Measurements from ENCODE around the gene MYH3. TPM values are rescaled to one million over a fixed set of nuclear protein-coding genes. Genes with fewer than 3 reads are reported as not detected.

MYH3 gene
- total and polyA plus RNA-seq, 7 donors, result 0.23 to 108 (median 1.2) TPM

DNA sequence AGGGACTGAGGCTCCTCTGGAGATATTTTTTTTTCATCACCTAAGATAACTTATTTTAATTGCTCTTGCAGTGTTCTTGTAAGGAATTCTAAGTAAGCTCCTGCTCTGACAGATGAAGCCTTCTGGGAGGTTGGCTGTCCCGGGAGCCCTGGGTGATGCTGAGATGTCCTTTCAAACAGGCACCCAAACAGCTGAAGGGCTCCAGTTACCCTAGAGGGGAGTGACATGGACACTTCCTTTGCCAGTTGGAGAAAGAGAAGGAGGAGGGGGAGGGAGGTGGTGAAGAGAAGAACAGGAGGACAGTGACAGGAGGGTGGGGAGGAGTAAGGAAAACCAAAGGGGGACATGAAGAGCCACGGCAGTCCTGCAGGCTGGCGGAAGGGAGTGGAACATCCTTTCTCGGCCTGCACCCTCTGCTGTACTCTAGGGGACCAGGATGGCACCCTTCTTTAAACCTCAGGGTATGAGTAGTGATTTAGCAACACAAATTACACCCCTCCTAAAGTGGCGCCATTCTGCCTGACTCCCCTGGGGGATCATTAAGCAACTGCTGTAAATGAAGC lies 51.8 kb downstream of the MYH3 start:
- H3K27me3 ChIP-seq, result no peaks in the 10 kb centered on the region
- no peak for DNase-seq
- intact Hi-C loops (cut with DNase I), result no loop called here
- H3K4me1 ChIP-seq, result peaks cover 0 to 13% (median 3%) of the 10 kb centered on the region in 4 donors
- no peaks in the 10 kb centered on the region for H3K9me3 ChIP-seq
- no peaks in the 10 kb centered on the region for H3K36me3 ChIP-seq
- no peak for TF ChIP-seq POLR2AphosphoS5 (IDR thresholded peaks at IDR 0.05)
- no peak for TF ChIP-seq EP300 (IDR thresholded peaks at IDR 0.05)
- TF ChIP-seq POLR2A (IDR thresholded peaks at IDR 0.05), result no peak
- TF ChIP-seq, protein P1, sequence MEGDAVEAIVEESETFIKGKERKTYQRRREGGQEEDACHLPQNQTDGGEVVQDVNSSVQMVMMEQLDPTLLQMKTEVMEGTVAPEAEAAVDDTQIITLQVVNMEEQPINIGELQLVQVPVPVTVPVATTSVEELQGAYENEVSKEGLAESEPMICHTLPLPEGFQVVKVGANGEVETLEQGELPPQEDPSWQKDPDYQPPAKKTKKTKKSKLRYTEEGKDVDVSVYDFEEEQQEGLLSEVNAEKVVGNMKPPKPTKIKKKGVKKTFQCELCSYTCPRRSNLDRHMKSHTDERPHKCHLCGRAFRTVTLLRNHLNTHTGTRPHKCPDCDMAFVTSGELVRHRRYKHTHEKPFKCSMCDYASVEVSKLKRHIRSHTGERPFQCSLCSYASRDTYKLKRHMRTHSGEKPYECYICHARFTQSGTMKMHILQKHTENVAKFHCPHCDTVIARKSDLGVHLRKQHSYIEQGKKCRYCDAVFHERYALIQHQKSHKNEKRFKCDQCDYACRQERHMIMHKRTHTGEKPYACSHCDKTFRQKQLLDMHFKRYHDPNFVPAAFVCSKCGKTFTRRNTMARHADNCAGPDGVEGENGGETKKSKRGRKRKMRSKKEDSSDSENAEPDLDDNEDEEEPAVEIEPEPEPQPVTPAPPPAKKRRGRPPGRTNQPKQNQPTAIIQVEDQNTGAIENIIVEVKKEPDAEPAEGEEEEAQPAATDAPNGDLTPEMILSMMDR (IDR thresholded peaks at IDR 0.05), result no peak
- no peak overlapping the region for H3K4me3 ChIP-seq
- WGBS, 2 donors, result 59 to 64% methylated on average over 5 of the region's 5 CpGs
- H3K27ac ChIP-seq, result no peak overlapping the region

DNA sequence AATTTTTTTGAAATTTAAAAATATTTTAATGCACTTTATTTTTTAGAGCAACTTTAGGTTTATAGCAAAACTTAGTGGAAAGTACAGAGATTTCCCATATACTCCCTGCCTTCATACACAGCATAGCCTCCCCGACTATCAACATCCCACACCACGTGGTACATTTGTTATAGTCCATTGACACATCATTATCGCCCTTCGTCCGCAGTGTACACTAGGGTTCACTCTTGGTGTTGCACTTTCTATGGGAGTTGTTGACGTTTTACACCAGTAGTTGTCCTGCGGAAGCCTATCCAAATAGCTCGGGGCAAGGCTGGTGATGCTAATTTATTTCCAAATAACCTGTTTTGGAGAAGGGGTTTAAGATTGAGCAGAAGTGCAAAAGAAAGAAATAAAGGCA lies 52.6 kb downstream of the MYH3 start:
- no peak for DNase-seq

DNA sequence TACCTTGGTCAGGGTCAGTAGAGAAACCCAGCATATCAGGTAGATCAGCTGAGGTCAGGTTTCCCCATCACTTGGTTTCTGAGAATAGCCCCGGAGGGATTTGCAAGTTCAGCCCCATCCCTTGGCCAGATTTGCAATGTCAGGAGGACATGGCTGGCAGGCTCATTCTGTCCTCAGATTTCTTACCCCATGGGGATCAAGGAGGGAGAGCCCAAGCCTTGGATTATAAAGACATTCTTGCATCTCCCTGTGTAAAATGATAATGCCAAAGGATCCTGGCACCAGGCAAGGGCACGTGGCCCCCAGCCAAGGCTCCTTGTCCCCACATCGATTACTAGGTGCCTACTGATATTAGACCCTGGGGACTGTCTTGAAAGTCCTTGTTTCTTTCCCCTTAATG lies 53.2 kb downstream of the MYH3 start:
- TF ChIP-seq EP300 (IDR thresholded peaks at IDR 0.05), result no peak
- TF ChIP-seq POLR2AphosphoS5 (IDR thresholded peaks at IDR 0.05), result no peak
- TF ChIP-seq, protein P1 (IDR thresholded peaks at IDR 0.05), result no peak
- WGBS, 2 donors, result 75 to 77% methylated on average over 3 of the region's 3 CpGs
- Histone ChIP-seq H3K36me3 (no peaks in the 10 kb centered on the region), H3K4me1 (peaks cover 0 to 13% (median 3%) of the 10 kb centered on the region in 4 donors), H3K27me3 (no peaks in the 10 kb centered on the region), H3K9me3 (no peaks in the 10 kb centered on the region), H3K4me3 (no peak overlapping the region), H3K27ac (no peak overlapping the region)
- DNase-seq, result no peak
- intact Hi-C loops (cut with DNase I), result no loop called here

More for the DNA sequence above, 52.6 kb downstream of the MYH3 start:
- Histone ChIP-seq H3K36me3 (no peaks in the 10 kb centered on the region), H3K27ac (no peak overlapping the region), H3K4me3 (no peak overlapping the region), H3K27me3 (no peaks in the 10 kb centered on the region), H3K4me1 (peaks cover 0 to 13% (median 3%) of the 10 kb centered on the region in 4 donors), H3K9me3 (no peaks in the 10 kb centered on the region)
- intact Hi-C loops (cut with DNase I), result no loop called here
- WGBS, 2 donors, result 87 to 90% methylated on average over 8 of the region's 8 CpGs
- TF ChIP-seq POLR2AphosphoS5 (IDR thresholded peaks at IDR 0.05) (no peak), POLR2A (IDR thresholded peaks at IDR 0.05) (no peak), EP300 (IDR thresholded peaks at IDR 0.05) (no peak)
- TF ChIP-seq, protein P1 (IDR thresholded peaks at IDR 0.05), result no peak

DNA sequence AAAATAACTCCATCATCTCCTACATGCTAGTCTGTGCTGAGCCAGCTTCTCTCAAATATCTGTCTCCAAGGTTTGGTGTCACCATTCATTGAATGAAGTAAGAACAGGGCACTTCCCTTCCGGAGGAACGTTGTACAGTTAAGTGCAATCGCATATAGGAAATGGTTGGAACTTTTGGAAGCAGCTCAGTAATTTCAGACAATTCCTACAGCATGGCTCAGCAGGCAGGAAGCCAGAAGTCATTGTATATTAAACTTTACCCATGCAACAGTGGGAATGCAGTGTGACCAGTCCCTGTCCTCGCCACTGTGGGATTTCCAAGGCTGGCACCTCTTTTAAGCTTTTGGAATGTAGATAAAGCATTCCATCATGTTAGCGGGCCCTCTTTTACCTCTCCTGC lies 56.5 kb downstream of the MYH3 start:
- intact Hi-C loops (cut with DNase I), result no loop called here
- TF ChIP-seq, protein P1 (IDR thresholded peaks at IDR 0.05), result no peak
- TF ChIP-seq POLR2A (IDR thresholded peaks at IDR 0.05) (no peak), POLR2AphosphoS5 (IDR thresholded peaks at IDR 0.05) (no peak), EP300 (IDR thresholded peaks at IDR 0.05) (no peak)
- H3K4me1 ChIP-seq, result peaks cover 0 to 13% (median 3%) of the 10 kb centered on the region in 4 donors
- H3K9me3 ChIP-seq, result no peaks in the 10 kb centered on the region
- no peak overlapping the region for H3K4me3 ChIP-seq
- DNase-seq, result no peak
- no peaks in the 10 kb centered on the region for H3K27me3 ChIP-seq
- no peaks in the 10 kb centered on the region for H3K36me3 ChIP-seq
- 63 to 79% methylated on average over 5 of the region's 5 CpGs for WGBS, 2 donors
- H3K27ac ChIP-seq, result no peak overlapping the region

DNA sequence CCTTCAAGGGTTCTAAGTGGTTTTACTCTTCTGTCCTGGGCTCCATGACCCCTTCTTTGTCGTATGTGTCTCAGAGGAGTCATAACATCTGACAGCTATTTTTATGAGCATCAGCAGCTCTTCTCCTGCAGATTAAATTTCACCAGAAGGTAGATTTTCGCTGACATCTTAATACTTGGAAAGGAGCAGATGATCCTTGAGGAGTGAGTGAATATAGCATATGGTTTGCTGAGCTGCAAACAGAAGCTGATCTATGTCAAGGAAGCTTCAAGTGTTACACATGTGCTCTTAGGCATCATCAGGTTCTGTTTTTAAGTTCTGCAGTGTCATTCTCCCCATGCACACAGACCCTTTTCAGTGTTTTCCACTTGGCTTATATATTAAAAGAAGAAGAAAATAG lies 58.5 kb downstream of the MYH3 start:
- Histone ChIP-seq H3K36me3 (no peaks in the 10 kb centered on the region), H3K9me3 (no peaks in the 10 kb centered on the region), H3K4me1 (peaks cover 0 to 13% (median 3%) of the 10 kb centered on the region in 4 donors), H3K4me3 (no peak overlapping the region), H3K27me3 (no peaks in the 10 kb centered on the region), H3K27ac (no peak overlapping the region)
- no peak for DNase-seq
- TF ChIP-seq POLR2A (IDR thresholded peaks at IDR 0.05) (no peak), EP300 (IDR thresholded peaks at IDR 0.05) (no peak), POLR2AphosphoS5 (IDR thresholded peaks at IDR 0.05) (no peak)
- TF ChIP-seq, protein P1 (IDR thresholded peaks at IDR 0.05), result no peak
- intact Hi-C loops (cut with DNase I), result no loop called here
- 63 to 71% methylated on average over 2 of the region's 2 CpGs for WGBS, 2 donors

Data from sigmoid colon (tissue), 7 donors.